HL-60 (cell line): ENCODE results near the gene GUCD1.
"Not testable (repeated sequence)": the region's sequence is repeated elsewhere in the genome, so short reads cannot be mapped to it uniquely, and the experiment has no call there.

Experiments
- DNase-seq, 2 experiments: peaks; one replicate each; pipeline ENCODE4 v3.0.0-alpha.2; 2010 to 2020; ENCODE audit warnings: low read depth in 1 of 2, low spot score in 1 of 2
- H3K27ac ChIP-seq: fragments of 250-450 bp; sonication (Bioruptor Pico); replicated peaks from 2 replicates; pipeline ENCODE4 v1.5.1; 2020; ENCODE audit warnings: mild to moderate bottlenecking, moderate library complexity
- H3K27me3 ChIP-seq: fragments of 250-450 bp; sonication (Bioruptor Pico); 2 replicates; pipeline ENCODE4 v1.5.1; 2021; ENCODE audit warnings: mild to moderate bottlenecking, moderate library complexity; ENCODE audit not compliant: insufficient read depth, poor library complexity, severe bottlenecking
- H3K4me3 ChIP-seq: replicated peaks from 2 replicates; pipeline ENCODE4 v1.5.1; 2011; ENCODE audit warnings: mild to moderate bottlenecking, control low read depth, low read length; ENCODE audit not compliant: insufficient read depth
- GABPA ChIP-seq: IDR thresholded peaks from 2 replicates; pipeline ENCODE4 v1.6.1; 2012; ENCODE audit warnings: low read depth
- POLR2AphosphoS5 ChIP-seq: IDR thresholded peaks from 2 replicates; pipeline ENCODE4 v1.6.1; 2012; ENCODE audit warnings: low read depth
- SPI1 ChIP-seq: IDR thresholded peaks from 2 replicates; pipeline ENCODE4 v1.6.1; 2012; ENCODE audit warnings: low read depth, mild to moderate bottlenecking, borderline replicate concordance
- TF ChIP-seq, protein P1 (sequence below): IDR thresholded peaks from one replicate; pipeline ENCODE4 v1.5.1; 2011; ENCODE audit warnings: low read length, control low read depth, inconsistent platforms; ENCODE audit not compliant: insufficient read depth
- TF ChIP-seq, protein P2 (sequence below): IDR thresholded peaks from 2 replicates; pipeline ENCODE4 v1.6.1; 2012; ENCODE audit warnings: low read depth; ENCODE audit not compliant: insufficient replicate concordance

The GUCD1 gene

DNA sequence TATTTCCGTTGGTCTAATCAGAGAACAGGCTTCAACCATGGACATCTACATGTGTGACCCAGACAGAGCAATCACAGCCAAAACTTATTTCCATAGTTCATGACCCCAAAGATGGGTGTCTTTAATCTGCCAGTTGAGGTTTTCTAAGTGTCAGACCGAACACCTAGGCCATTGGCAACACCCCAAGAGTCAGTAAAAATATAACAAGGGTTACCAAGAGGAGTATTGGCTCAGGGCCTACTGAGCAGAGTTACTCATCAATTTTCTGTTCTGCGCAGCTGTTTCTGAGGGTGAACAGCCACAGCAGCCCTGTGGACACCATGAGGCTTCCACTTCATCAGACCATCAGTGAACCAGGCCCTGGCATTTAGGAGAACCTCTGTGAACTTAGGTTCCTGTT is 18.8 kb downstream of the GUCD1 start:
- Histone ChIP-seq H3K4me3 (no peak overlapping the region), H3K27ac (no peak overlapping the region), H3K27me3 (no peaks in the 10 kb centered on the region)
- no peak for TF ChIP-seq GABPA
- TF ChIP-seq, protein P1, sequence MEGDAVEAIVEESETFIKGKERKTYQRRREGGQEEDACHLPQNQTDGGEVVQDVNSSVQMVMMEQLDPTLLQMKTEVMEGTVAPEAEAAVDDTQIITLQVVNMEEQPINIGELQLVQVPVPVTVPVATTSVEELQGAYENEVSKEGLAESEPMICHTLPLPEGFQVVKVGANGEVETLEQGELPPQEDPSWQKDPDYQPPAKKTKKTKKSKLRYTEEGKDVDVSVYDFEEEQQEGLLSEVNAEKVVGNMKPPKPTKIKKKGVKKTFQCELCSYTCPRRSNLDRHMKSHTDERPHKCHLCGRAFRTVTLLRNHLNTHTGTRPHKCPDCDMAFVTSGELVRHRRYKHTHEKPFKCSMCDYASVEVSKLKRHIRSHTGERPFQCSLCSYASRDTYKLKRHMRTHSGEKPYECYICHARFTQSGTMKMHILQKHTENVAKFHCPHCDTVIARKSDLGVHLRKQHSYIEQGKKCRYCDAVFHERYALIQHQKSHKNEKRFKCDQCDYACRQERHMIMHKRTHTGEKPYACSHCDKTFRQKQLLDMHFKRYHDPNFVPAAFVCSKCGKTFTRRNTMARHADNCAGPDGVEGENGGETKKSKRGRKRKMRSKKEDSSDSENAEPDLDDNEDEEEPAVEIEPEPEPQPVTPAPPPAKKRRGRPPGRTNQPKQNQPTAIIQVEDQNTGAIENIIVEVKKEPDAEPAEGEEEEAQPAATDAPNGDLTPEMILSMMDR: no peak
- TF ChIP-seq, protein P2, sequence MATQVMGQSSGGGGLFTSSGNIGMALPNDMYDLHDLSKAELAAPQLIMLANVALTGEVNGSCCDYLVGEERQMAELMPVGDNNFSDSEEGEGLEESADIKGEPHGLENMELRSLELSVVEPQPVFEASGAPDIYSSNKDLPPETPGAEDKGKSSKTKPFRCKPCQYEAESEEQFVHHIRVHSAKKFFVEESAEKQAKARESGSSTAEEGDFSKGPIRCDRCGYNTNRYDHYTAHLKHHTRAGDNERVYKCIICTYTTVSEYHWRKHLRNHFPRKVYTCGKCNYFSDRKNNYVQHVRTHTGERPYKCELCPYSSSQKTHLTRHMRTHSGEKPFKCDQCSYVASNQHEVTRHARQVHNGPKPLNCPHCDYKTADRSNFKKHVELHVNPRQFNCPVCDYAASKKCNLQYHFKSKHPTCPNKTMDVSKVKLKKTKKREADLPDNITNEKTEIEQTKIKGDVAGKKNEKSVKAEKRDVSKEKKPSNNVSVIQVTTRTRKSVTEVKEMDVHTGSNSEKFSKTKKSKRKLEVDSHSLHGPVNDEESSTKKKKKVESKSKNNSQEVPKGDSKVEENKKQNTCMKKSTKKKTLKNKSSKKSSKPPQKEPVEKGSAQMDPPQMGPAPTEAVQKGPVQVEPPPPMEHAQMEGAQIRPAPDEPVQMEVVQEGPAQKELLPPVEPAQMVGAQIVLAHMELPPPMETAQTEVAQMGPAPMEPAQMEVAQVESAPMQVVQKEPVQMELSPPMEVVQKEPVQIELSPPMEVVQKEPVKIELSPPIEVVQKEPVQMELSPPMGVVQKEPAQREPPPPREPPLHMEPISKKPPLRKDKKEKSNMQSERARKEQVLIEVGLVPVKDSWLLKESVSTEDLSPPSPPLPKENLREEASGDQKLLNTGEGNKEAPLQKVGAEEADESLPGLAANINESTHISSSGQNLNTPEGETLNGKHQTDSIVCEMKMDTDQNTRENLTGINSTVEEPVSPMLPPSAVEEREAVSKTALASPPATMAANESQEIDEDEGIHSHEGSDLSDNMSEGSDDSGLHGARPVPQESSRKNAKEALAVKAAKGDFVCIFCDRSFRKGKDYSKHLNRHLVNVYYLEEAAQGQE: no peak
- no peak for TF ChIP-seq SPI1
- TF ChIP-seq POLR2AphosphoS5: no peak
- DNase-seq: no peak

DNA sequence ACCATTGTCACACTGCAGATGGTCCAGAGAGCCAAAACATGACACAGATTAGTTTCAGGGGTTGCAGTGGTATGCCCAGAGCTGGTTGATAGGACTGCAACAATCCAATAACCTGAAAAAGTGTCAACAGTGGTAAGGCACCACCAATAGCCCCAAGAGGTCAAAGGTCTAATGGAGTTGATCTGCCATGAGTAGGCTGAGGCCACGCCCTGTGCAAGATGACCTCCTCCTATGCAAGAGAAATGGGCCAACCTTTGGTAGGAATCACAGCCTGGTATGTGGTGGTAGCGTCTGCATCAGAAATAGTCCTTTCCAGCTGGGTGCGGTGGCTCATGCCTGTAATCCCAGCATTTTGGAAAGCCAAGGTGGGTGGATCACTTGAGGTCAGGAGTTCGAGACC is 19.6 kb downstream of the GUCD1 start:
- no peak for DNase-seq
- no peak overlapping the region for H3K27ac ChIP-seq
- H3K27me3 ChIP-seq: no peaks in the 10 kb centered on the region
- no peak overlapping the region for H3K4me3 ChIP-seq
- TF ChIP-seq POLR2AphosphoS5: no peak

DNA sequence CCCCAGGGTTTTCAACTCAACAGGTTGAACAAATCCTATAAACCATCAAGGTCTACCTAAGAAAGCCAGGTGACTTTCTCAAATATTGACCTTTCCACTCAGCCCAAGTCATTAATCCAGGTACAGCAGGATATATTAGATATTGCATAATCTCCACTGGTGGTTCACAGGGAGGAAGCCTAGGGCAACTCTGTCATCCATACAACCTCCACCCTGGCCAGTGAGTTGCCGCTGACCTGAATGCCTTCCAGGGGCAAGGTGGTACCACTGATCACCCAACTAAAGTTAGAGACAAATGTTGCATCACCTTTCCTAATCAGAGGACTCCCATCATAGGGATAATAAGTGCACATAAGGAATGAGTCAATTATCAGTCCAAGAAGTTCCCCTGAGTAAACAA is 22.9 kb downstream of the GUCD1 start:
- DNase-seq: no peak
- H3K4me3 ChIP-seq: no peak overlapping the region
- TF ChIP-seq SPI1: no peak
- H3K27ac ChIP-seq: no peak overlapping the region
- H3K27me3 ChIP-seq: no peaks in the 10 kb centered on the region

DNA sequence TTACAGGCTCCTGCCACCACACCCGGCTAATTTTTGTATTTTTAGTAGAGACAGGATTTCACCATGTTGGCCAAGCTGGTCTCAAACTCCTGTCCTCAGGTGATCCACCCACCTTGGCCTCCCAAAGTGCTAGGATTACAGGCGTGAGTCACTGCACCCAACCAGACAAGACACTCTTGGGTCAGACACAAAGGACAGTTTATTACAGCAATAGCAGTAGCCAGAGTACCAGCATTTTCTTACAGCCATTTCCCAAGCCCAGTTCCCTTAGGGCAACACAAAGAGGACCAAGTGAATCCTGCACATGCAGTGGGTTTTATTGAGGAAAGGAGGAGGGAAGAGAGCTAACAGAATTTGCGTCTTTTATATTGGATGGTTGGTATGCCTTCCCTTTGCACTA is 24.0 kb downstream of the GUCD1 start:
- H3K27ac ChIP-seq, H3K27me3 ChIP-seq, DNase-seq, H3K4me3 ChIP-seq: not testable (repeated sequence)

DNA sequence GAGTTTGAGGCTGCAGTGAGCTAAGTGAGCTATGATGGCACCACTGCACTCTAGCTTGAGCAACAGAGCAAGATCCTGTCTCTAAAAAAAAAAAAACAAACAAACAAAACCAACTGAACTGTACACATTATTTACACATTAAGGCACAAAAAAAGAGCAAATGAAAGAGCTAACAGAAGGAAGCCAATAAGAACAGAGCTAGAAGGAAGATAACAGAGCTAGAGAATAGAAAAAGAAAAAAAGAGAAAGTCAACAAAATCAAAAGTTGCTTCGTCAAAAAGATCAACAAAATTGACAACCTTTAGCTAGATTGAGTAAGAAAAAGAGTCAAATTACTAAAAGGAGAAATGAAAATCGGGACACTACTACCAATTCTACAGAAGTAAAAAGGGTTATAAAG is 25.0 kb downstream of the GUCD1 start:
- H3K27me3 ChIP-seq: no peaks in the 10 kb centered on the region
- TF ChIP-seq, protein P1: no peak
- no peak for DNase-seq
- no peak overlapping the region for H3K27ac ChIP-seq
- H3K4me3 ChIP-seq: no peak overlapping the region

DNA sequence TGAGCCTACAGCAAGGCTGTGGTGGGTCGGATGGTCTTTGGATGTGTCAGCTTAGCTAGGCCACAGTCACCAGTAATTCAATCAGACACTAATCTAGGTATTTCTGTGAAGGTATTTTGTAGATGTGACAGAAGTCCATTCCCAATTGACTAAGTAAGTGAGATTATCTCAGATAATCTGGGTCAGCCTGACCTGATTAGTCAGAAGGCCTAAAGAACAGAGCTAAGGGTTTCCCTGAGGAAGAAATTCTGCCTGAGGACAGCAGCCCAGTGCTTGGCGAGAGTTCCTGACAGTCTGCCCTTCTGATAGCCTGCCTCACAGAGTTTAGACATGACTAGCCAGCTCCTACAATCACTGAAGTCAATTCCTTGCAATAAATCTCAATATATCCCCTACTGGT is 28.7 kb downstream of the GUCD1 start:
- Histone ChIP-seq H3K27ac (no peak overlapping the region), H3K27me3 (no peaks in the 10 kb centered on the region), H3K4me3 (no peak overlapping the region)
- TF ChIP-seq, protein P1: no peak
- TF ChIP-seq POLR2AphosphoS5: no peak
- no peak for TF ChIP-seq GABPA
- no peak for TF ChIP-seq SPI1
- TF ChIP-seq, protein P2: no peak
- no peak for DNase-seq
